ENCODE results near the gene PAPPA2.

The PAPPA2 gene

GRCh38 chr1:176444286-176444685 lies 18.7 kb upstream of the PAPPA2 start:
- H3K27ac ChIP-seq (ENCODE audit: low read length): no peak overlapping the region
- H3K36me3 ChIP-seq (replicated peaks; ENCODE audit: insufficient read depth, low read length): no peaks in the 10 kb centered on the region
- TF ChIP-seq EZH2phosphoT487 (IDR thresholded peaks at IDR 0.05; ENCODE audit: low read length): no peak
- TF ChIP-seq, protein P1, sequence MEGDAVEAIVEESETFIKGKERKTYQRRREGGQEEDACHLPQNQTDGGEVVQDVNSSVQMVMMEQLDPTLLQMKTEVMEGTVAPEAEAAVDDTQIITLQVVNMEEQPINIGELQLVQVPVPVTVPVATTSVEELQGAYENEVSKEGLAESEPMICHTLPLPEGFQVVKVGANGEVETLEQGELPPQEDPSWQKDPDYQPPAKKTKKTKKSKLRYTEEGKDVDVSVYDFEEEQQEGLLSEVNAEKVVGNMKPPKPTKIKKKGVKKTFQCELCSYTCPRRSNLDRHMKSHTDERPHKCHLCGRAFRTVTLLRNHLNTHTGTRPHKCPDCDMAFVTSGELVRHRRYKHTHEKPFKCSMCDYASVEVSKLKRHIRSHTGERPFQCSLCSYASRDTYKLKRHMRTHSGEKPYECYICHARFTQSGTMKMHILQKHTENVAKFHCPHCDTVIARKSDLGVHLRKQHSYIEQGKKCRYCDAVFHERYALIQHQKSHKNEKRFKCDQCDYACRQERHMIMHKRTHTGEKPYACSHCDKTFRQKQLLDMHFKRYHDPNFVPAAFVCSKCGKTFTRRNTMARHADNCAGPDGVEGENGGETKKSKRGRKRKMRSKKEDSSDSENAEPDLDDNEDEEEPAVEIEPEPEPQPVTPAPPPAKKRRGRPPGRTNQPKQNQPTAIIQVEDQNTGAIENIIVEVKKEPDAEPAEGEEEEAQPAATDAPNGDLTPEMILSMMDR (IDR thresholded peaks at IDR 0.05; ENCODE audit: low read length): no peak
- TF ChIP-seq EZH2 (optimal IDR thresholded peaks at IDR 0.05; ENCODE audit: low read depth, low read length): no peak
- H3F3A ChIP-seq (ENCODE audit: insufficient read depth, low read length): no peaks in the 10 kb centered on the region
- no peaks in the 10 kb centered on the region for H3K27me3 ChIP-seq (replicated peaks; ENCODE audit: insufficient read depth, low read length)
- no peak for DNase-seq
- H3K4me1 ChIP-seq (ENCODE audit: low read length): no peaks in the 10 kb centered on the region
- H2AFZ ChIP-seq (ENCODE audit: low read length): no peak overlapping the region
- H3K79me2 ChIP-seq (ENCODE audit: low read length): no peaks in the 10 kb centered on the region
- H3K4me2 ChIP-seq (ENCODE audit: low read depth, low read length): no peak overlapping the region
- H3K9me2 ChIP-seq (replicated peaks; ENCODE audit: insufficient read depth, low read length): no peaks in the 10 kb centered on the region
- H4K20me1 ChIP-seq (ENCODE audit: insufficient read depth, low read length): no peaks in the 10 kb centered on the region
- H3K4me3 ChIP-seq (ENCODE audit: low read length): no peak overlapping the region
- no peaks in the 10 kb centered on the region for H3K9me3 ChIP-seq (replicated peaks; ENCODE audit: insufficient read depth, low read length)
- no peak overlapping the region for H3K9ac ChIP-seq (ENCODE audit: low read length)

GRCh38 chr1:176445402-176445801 lies 17.6 kb upstream of the PAPPA2 start:
- Histone ChIP-seq H2AFZ (ENCODE audit: low read length) (no peak overlapping the region), H3K36me3 (replicated peaks; ENCODE audit: insufficient read depth, low read length) (no peaks in the 10 kb centered on the region), H3K79me2 (ENCODE audit: low read length) (no peaks in the 10 kb centered on the region), H3K27me3 (replicated peaks; ENCODE audit: insufficient read depth, low read length) (no peaks in the 10 kb centered on the region), H3K9me3 (replicated peaks; ENCODE audit: insufficient read depth, low read length) (no peaks in the 10 kb centered on the region), H3K4me2 (ENCODE audit: low read depth, low read length) (no peak overlapping the region), H3F3A (ENCODE audit: insufficient read depth, low read length) (no peaks in the 10 kb centered on the region), H3K4me1 (ENCODE audit: low read length) (no peaks in the 10 kb centered on the region), H3K4me3 (ENCODE audit: low read length) (no peak overlapping the region), H3K27ac (ENCODE audit: low read length) (no peak overlapping the region), H4K20me1 (ENCODE audit: insufficient read depth, low read length) (no peaks in the 10 kb centered on the region), H3K9me2 (replicated peaks; ENCODE audit: insufficient read depth, low read length) (no peaks in the 10 kb centered on the region), H3K9ac (ENCODE audit: low read length) (no peak overlapping the region)
- DNase-seq: no peak
- TF ChIP-seq EZH2 (optimal IDR thresholded peaks at IDR 0.05; ENCODE audit: low read depth, low read length) (no peak), EZH2phosphoT487 (IDR thresholded peaks at IDR 0.05; ENCODE audit: low read length) (no peak)
- TF ChIP-seq, protein P1 (IDR thresholded peaks at IDR 0.05; ENCODE audit: low read length): no peak

DNA sequence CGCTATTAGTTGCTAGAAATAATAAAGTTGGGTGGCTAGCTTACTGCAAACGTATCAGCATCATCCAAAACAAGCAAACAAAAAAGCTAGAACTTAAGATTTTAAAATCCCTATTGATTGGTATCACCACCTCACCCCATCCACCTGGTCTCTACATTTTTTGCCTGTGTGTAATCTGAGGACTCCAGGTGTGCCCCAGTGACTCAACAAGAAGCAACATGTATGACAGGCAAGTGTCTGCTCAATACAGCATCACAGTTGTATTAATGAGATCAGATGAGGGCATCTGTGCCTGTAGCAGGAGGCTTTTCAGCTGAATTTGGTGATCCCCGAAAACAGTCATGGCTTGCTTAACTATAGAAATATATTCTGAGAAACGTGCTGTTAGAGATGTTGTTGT lies 14.6 kb upstream of the PAPPA2 start:
- no peak overlapping the region for H3K9ac ChIP-seq (ENCODE audit: low read length)
- TF ChIP-seq EZH2 (optimal IDR thresholded peaks at IDR 0.05; ENCODE audit: low read depth, low read length): no peak
- no peak for TF ChIP-seq EZH2phosphoT487 (IDR thresholded peaks at IDR 0.05; ENCODE audit: low read length)
- TF ChIP-seq, protein P1 (IDR thresholded peaks at IDR 0.05; ENCODE audit: low read length): no peak
- H3K4me2 ChIP-seq (ENCODE audit: low read depth, low read length): no peak overlapping the region
- no peaks in the 10 kb centered on the region for H3K36me3 ChIP-seq (replicated peaks; ENCODE audit: insufficient read depth, low read length)
- no peak overlapping the region for H2AFZ ChIP-seq (ENCODE audit: low read length)
- no peak for DNase-seq
- H3K9me3 ChIP-seq (replicated peaks; ENCODE audit: insufficient read depth, low read length): no peaks in the 10 kb centered on the region
- no peak overlapping the region for H3K4me3 ChIP-seq (ENCODE audit: low read length)
- H3K9me2 ChIP-seq (replicated peaks; ENCODE audit: insufficient read depth, low read length): no peaks in the 10 kb centered on the region
- H3K27me3 ChIP-seq (replicated peaks; ENCODE audit: insufficient read depth, low read length): no peaks in the 10 kb centered on the region
- H3K27ac ChIP-seq (ENCODE audit: low read length): no peak overlapping the region
- no peaks in the 10 kb centered on the region for H3F3A ChIP-seq (ENCODE audit: insufficient read depth, low read length)
- no peaks in the 10 kb centered on the region for H4K20me1 ChIP-seq (ENCODE audit: insufficient read depth, low read length)
- no peaks in the 10 kb centered on the region for H3K4me1 ChIP-seq (ENCODE audit: low read length)
- H3K79me2 ChIP-seq (ENCODE audit: low read length): no peaks in the 10 kb centered on the region

All from MM.1S (cell line).